ENCODE results near the gene LNX1.

The LNX1 gene

GRCh38 chr4:53599632-53600031, 8.3 kb upstream of the LNX1 start:
- no peak for DNase-seq (ENCODE audit: low read depth)

- no peak for DNase-seq (ENCODE audit: low read depth)
These were observed 7.6 kb upstream of the LNX1 start for GRCh38 chr4:53598901-53599300.

DNA sequence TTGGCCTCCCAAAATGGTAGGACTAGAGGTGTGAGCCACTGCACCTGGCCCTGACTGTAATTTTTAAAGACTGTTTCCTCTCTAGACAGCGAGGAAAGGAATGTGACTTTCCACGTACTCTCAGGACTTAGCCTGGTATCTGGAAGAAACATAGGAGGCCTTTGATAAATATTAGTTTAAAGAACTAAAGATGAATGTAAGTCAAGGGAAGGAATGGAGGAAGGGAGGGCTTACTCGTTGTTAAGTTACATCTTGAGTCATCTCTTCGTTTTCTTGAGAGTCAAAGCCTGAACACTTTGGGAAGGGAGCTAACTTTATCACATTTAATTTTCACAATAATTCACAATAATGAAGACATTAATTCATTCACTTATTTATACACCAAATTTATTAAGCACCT, 7.2 kb upstream of the LNX1 start:
- no peak for DNase-seq (ENCODE audit: low read depth)

- DNase-seq (ENCODE audit: low read depth): no peak
These were observed 5.6 kb upstream of the LNX1 start for GRCh38 chr4:53596901-53597300.

GRCh38 chr4:53595834-53596233, 4.5 kb upstream of the LNX1 start:
- DNase-seq (ENCODE audit: low read depth): no peak

DNA sequence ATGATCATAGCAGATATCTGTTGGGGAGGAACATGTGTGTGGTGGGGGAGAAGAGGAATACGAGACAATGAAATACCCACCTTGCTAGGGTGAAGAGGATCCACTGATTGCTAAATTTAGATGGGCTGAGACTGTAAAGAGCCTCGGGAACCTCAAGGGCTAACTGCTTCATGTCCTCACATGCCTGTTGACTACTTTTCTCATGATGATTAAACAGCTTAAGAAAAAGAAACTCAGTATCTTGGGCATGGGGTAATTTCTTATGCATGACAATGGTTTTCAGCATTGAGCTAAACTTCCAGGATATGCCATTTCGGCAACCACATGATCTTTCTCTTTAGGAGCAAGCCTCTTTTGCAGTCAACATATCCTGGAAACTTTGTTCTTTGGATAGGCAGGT, 3.9 kb upstream of the LNX1 start:
- DNase-seq (ENCODE audit: low read depth): no peak

GRCh38 chr4:53593765-53594164, 2.5 kb upstream of the LNX1 start:
- DNase-seq (ENCODE audit: low read depth): no peak

- no peak for DNase-seq (ENCODE audit: low read depth)
These were observed 1.6 kb upstream of the LNX1 start for GRCh38 chr4:53592686-53593501.

DNA sequence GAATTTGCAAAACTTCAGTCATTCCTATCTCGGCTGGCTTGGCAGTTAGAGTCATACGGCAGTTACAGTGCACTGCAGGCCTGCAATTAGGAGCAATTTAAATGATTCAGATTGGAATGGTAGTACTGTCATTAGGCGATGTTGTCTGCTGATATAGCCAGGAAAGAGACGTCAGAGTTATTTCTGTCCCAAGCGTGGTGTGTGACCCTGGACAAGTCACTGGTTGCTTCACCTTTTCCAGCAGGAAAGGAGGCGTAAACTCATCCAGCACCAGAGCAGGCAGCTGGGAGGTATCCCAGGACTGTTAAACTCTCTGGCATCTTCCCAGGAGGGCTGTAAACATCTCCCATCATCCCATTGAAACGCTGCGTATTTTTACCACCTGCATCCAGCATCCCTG, 836 bp upstream of the LNX1 start:
- no peak for DNase-seq (ENCODE audit: low read depth)

- DNase-seq (ENCODE audit: low read depth): no peak
These were observed 1.1 kb downstream of the LNX1 start for GRCh38 chr4:53590187-53590586.

DNA sequence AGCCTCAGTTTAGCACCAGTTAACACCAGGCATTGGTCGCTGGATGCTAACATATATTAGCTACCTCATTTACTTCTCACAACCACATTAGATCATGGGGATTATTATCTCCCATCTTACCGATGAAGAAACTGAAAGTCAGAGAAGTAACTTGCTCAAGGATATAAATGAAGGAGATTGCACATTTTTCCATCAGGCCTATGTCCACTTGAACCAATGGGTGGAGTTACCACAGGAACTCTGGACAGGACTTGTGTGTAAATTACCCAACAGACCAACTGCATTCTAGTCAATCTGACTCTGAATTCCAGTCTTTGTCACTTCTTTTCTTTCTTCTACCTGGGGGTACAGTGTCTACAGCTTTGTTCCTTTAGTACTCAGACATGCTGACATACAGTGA, 1.8 kb downstream of the LNX1 start:
- no peak for DNase-seq (ENCODE audit: low read depth)

GRCh38 chr4:53587135-53587534, 4.2 kb downstream of the LNX1 start:
- DNase-seq (ENCODE audit: low read depth): no peak

- no peak for DNase-seq (ENCODE audit: low read depth)
These were observed 5.0 kb downstream of the LNX1 start for GRCh38 chr4:53586121-53586816.

GRCh38 chr4:53584658-53585057, 6.6 kb downstream of the LNX1 start:
- DNase-seq (ENCODE audit: low read depth): no peak

DNA sequence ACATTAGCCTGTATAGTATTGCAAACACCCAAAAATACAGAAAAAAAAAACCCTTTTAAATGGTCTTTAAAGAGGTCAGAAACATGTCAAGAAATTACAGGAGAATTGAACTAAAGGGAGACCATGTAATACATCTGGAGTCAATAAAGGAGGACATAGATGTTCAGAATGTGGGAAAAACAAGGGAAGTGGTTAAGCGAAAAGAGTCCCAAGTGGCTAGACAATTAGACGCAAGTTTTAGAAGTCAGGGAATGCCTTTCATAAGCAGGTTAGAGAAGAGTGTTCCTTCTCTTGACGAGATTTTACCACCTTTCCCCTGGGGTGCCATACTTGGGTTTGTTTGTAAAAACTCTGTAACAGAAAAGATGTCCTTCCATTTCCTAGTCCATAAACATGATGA, 7.8 kb downstream of the LNX1 start:
- no peak for DNase-seq (ENCODE audit: low read depth)

GRCh38 chr4:53582194-53582593, 9.1 kb downstream of the LNX1 start:
- no peak for DNase-seq (ENCODE audit: low read depth)

DNA sequence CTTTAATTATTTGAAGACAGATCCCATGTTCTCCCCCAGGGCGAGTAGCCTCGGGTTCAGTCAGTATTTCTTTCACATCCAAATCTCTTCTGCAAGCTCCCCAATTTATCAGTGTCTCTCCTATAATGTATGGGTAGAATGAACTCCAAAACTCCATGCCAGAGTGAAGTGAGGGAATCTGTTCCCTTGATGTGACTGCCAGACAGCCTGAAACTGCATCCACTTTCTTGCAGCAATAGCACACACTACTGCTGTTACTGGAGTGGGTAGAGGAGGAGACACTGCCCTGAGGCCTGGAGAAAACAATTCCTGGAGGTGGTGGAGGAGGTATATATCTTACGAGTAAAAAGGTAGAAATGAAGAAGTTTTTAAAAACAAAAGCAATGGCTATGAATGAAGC, 11.0 kb downstream of the LNX1 start:
- no peak for DNase-seq (ENCODE audit: low read depth)

DNA sequence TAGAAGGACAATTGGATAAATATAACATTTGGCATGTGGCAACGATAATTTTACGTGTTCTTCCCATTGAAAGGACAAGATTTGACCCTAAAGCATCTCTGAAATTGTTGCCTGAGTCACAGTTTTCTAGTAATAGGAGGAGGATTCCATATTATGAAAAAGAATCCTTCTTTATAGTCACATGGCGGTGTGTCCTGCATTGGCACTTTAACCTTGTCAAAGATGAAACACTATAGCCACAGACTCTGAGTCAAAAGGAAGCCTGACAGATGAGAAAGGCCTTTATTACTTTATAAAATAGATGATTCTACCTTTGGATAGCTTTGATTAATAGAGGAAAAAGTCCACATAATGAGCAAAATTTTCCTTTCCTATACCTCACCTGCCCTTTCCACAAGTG, 11.5 kb downstream of the LNX1 start:
- no peak for DNase-seq (ENCODE audit: low read depth)

GRCh38 chr4:53576676-53577372, 14.5 kb downstream of the LNX1 start:
- DNase-seq (ENCODE audit: low read depth): no peak

GRCh38 chr4:53576071-53576617, 15.1 kb downstream of the LNX1 start:
- DNase-seq (ENCODE audit: low read depth): no peak

DNA sequence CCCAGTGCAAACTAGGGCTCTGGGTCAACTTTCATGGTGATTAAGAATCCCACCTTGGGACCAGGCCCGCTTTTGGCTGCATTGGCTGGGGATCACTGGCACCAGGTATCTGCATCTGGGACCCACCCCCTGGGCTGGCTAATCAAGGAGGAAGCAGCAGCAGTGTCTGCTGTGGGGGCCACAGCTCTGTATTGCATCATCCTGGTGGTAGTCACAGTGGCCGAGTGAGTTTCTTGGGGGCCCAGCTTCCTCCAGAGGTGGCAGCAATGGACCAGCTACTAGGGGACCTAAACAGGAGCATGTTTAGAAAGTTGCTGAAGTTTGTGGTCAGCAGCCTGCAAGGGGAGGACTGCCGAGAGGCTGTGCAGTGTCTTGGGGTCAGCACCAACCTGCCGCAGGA, 15.7 kb downstream of the LNX1 start:
- DNase-seq (ENCODE audit: low read depth): no peak

- DNase-seq (ENCODE audit: low read depth): no peak
These were observed 16.8 kb downstream of the LNX1 start for GRCh38 chr4:53574528-53574927.

DNA sequence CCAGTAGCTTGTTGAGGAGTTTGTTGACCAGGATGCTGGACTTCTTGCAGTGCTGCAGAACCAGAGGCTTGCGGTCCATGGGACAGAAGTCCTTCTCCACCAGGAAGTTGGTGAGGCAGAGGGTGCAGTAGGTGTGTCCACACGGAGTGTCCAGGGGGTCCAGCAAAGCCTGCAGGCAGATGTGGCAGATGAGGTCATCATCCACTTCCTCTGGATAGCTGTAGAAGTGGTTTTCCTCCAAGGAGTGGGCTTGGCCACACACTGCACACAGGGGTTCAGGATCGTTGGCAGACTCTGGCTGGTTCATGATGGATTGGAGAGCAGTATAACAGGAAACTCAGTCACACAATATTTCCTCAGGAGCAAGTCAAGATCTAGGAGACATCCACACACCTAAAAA, 17.6 kb downstream of the LNX1 start:
- DNase-seq (ENCODE audit: low read depth): no peak
